HS-27A (cell line): ENCODE data around the gene MATR3.
A peak's percentile ranks its signal among the peaks of the same experiment; 100 is the strongest.
"Not testable (repeated sequence)": the region's sequence is repeated elsewhere in the genome, so short reads cannot be mapped to it uniquely, and the experiment has no call there.

Experiments
- DNase-seq: peaks from one replicate; pipeline ENCODE4 v3.0.0-alpha.2; 2012; ENCODE audit warnings: low read depth, missing footprints

MATR3 gene, protein sequence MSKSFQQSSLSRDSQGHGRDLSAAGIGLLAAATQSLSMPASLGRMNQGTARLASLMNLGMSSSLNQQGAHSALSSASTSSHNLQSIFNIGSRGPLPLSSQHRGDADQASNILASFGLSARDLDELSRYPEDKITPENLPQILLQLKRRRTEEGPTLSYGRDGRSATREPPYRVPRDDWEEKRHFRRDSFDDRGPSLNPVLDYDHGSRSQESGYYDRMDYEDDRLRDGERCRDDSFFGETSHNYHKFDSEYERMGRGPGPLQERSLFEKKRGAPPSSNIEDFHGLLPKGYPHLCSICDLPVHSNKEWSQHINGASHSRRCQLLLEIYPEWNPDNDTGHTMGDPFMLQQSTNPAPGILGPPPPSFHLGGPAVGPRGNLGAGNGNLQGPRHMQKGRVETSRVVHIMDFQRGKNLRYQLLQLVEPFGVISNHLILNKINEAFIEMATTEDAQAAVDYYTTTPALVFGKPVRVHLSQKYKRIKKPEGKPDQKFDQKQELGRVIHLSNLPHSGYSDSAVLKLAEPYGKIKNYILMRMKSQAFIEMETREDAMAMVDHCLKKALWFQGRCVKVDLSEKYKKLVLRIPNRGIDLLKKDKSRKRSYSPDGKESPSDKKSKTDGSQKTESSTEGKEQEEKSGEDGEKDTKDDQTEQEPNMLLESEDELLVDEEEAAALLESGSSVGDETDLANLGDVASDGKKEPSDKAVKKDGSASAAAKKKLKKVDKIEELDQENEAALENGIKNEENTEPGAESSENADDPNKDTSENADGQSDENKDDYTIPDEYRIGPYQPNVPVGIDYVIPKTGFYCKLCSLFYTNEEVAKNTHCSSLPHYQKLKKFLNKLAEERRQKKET

DNA sequence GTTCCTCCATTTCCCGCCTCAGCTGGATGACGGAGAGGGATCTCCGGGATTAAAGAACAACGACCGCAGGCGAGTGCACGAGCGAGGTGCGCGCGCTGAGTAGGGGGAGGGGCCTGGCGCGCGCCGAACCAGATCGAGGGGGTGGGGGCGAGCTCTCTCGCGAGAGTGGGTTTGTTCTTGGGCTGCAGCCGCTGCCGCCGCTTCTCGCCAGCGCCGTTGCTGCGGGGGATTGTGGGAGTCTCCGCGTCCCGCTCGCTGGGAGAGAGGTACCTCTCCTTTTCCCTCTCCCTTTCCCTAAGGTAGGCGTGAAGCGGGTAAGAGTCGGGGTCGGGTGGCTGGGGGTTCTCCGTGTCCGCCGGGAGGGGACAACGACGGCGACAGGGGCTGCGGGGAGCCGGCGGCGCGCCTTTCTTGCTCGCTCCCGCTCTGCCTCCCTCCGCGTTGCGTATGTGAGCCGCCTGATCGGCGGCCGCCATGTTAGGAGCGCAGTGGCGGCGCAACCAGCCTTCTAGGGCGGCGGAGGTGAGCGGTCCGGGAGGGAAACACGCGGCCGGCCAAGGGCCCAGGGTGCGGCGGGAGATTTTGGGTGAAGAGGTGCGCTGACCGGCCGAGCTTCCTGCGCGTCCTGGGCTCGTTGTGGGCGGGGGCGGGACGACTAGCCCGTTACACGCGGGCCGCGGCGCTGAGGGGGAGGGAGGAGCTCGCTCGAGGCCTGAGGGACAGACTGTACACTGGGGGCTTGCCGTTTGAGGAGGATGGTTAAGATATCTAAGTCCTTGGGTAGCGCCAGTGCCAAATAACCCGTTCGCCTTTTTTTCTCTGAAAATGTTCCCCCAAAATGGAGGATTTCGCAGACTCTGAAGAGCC, at the start of gene MATR3:
TSS of gene MATR3 (plus strand) at position 234 of the 867 bp plus-strand sequence. CDS start 13,676 bp downstream, outside the sequence.
- peak; percentile 69 for DNase-seq

DNA sequence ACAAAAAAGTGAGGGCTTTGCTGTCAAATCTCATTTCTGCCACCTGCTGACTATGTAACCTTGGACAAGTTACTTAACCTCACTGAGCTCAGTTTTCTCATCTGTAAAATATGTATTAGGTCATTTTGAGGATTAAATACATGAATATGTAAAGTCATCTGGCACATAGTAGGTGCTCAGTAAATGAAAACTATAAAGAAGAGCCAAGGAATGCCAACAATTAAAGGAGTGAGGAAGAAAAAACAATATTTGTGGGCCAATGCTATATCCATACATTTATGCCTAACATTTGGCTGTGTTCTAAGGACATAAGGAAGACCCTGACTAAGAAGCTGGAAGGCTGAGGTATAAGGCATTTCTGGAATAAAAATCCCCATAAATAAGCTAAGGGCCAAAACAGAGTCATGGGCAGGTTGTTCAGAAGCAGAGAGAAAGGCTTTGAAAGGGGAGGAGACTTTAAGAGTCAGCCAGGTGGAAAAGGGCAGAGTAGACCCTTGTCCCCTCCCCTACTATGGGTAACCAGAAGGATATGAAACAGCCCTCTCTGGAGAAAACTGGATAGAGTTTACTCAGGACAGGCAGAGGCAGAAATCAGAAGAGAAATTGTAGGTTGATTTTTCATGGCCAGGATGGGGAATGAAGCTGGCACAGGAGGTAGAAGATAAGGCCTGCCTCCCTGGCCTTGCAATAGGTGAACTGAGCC, 47.8 kb upstream of the MATR3 start:
- DNase-seq, result no peak

DNA sequence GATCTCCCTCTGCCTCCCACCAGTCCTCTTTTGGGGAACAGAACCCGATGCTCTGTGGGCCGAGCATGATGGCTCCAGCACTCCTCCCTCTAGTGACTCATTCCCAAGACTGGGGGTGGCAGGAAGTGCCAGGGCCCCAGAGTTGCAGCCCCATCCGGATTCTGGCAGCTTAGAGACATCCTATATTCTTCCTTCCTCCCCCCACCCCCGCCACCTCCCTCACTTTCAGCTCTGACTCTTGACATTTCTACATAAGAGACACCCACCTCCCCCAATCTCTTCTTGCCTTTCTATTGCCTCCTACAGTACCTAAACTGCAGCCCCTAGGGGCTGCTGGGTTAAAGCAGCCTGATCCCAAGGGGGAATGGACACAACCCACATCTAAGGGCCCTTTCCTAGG, 47.1 kb upstream of the MATR3 start:
- DNase-seq, result peak; percentile 27

DNA sequence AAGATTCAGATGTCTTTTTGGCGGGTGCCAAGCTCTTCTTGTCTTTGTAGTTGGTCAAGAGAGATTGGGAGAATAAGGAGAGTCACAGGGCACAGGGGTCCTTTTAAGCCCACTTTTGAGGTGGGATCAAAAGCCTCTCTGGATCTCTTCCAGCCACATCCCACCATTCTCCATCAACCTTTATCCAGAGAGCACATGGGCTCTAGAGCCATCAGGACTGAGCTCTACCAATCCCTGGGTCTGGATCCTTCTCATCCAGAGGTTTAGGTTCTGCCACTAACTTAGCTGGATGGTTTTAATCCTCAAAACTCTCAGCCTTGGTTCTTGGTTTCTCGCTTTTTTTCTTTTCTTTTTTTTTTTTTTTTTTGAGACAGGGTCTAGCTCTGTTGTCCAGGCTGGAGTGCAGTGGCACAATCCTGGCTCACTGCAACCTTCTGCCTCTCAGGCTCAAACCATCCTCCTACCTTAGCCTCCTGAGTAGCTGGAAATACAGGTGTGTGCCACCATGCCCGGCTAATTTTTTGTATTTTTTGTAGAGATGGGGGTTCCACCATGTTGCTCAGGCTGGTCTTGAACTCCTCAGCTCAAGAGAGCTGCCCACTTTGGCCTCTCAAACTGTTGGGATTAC, 44.6 kb upstream of the MATR3 start:
- DNase-seq, result no peak

DNA sequence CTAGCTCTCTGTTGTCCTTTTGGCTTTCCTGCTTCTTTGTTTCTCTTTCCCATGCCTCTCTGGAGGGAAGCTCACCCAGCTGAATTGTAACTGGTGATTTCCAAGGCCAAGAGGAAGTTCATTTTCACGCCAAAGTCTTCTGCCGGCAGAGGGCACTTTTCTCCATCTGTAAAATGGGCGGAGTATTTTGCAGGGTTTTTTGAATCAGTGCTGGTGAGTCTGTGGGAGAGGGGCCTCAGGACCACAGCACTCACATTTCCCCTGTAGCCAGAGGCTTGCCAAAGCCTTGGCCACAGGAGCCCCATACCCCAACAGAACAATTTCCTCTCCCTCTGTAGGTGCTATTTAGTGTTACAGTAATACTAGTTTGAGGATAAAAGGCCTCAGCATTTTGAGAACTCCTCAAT, 42.3 kb upstream of the MATR3 start:
- no peak for DNase-seq

DNA sequence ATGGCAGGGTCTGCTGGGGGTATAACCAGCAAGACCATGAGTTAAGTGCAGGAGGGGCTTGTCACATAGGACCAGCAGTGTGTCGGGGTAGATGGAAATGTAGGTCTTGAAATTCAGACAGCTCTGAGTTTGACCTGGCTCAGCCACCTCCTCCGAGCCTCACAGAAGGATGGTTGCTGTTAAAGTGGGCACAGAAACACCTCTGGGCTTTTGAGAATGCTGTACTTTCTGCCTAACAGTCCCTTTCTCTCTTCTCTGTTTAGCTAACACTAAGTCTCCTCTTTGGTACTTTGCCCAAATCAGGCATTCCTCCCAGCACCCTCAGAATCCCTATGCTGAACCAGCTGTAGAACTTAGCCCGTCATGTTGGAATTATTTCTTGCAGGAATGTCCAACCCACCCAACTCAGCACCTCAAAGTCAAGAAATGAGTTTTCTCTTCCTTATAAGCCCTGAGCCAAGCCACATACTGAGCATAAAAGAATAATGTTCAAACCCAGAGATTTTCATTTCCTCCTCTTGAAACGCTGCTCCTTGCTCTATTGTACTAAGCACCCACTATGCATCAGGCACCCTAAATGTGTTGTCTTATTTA, 41.7 kb upstream of the MATR3 start:
- no peak for DNase-seq

DNA sequence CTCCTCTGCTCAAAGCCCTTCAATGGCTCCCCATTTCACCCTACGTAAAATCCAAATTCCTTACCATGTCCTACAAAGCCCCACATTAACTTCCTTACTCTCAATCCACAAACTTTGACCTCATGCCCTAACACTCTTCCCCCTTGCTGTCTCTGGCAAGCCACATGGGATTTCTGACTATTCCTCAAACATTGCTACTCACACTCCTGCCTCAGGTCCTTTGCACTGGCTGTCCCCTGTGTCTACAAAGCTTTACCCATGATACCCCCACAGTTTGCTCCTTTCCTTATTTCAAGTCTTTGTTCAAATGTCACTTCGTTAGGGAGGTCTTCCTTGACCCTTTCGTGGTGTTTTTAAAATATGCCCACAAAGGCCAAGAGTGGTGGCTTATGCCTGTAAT, 40.4 kb upstream of the MATR3 start:
- DNase-seq, result no peak

DNA sequence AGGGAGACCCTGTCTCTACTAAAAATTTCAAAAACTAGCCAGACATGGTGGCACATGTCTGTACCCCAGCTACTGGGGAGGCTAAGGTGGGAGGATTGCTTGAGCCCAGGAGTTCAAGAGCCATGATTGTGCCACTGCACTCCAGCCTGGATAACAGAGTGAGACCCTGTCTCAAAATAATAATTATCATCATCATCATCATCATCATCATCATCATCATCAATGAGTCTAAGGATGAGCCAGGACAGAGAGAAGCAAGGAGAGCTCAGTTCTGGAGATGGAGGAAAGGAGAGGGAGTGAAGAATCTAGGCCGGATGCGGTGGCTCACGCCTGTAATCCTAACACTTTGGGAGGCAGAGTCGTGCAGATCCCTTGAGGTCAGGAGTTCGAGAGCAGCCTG, 36.7 kb upstream of the MATR3 start:
- no peak for DNase-seq

DNA sequence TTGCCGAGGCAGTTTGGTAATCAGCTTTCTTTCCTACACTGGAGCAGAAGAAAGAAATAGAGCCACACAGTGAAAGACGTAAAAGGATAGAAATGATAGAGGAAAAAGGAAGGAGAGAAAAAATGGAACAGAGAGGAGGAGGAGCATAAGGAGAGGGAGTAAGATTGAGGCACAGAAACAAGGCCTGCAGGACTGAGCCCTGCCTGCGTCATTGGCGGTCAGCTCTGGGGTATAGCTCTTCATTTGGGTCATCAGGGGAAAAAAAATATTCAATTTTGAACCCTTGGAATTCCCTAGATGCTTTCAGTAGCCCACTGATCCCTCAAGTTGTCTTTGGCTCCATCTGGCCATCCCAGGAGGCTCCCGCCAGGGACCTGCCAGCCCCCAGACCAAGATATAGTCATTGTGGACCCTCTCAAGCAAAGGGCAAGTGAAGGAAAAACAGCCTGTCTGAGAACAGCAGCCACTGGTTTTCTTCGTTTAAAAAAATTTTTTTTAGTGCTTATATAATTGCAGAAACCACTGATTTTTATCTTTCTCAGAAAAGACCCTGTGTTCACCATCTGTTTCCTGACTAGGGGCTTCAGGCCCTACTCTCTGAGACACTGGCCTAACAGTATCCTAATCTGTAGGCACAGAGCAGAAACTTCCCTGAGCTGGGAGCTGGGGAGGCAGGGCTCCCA, 31.3 kb upstream of the MATR3 start:
- DNase-seq, result no peak

DNA sequence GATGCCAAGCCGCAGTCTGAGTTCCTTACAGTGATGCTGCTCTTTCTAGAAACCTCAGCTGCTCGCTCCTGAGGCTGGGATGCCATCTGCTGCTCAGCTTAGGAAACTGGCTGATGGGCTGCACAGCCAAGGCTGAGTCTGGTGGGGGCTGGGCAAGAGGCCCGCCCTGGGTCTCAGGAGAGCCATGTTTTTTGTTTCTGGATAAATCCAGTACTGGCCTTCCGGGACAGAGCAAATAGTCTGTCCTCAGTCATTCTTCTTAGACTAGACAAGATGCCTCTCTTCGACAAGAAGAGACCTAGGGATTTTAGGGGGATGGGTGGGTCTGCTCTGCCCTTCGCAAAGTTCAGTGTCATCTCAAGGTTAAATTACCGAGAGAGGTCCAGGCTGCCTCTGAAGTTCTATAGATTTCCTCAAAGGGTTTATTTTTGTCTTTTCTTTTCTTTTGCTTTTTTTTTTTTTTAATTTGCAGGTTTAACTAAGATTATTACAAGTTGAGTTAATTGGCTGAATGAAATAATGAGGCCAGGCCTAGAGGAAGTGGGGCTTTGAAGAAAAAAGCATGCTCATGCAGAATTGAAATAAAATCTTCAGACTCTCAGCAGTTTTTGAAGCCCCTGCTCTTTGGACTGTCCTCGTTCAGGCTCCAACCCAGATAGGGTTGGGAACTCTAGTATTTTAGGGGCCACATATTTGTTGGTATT, 30.6 kb upstream of the MATR3 start:
- DNase-seq, result peak; percentile 33

DNA sequence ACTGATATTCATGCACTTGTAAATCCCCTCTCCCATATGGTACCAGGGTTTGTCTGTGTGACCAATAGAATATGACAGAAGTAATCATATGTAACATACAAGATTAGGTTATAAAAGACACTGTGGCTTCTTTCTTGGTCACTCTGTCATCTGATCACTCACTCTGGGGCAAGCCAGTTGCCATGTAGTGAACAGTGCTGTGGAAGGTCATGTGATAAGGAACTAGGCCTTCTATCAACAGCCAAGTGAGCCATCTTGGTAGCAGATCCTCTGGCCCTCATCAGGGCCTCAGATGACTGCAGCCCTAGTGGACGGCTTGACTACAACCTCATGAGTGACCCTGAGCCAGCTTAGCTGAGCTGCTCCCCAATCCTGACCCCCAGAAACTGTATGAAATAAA, 30.0 kb upstream of the MATR3 start:
- no peak for DNase-seq

DNA sequence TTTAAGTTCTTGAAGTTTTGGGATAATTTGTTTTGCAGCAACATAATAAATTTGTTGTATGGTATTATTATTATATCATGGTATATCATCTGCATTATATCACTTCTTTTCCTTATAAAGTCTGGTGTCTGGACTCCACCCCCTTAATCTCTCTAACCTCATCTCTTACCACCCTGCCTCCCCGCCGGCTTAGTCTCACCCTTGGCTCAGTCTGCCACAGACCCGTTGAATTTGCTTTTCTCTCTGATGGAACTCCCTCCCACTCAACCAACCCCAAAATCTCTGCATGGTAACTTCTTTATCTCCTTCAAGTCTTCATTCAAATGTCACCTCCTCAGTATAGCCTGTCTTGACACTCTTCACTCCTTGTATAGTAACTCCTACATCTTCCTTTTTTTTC, 29.6 kb upstream of the MATR3 start:
- no peak for DNase-seq

DNA sequence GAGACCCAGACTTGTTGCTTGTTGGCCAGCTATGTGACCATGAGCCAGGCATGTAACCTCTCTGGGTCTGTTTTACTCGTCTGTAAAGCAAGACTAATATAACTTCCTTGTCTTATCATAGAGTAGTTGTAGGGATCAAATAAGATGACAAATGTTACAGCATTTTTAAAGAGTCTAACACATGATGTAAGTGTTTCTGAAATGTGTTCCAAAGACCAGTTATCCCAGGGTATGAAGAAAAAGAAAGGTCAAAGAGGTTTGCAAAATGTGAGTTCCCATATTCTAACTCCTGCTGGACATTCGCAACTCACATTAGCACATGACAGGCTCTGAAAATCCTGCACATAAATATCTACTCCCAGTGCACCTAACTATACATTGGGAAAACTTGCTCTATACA, 28.5 kb upstream of the MATR3 start:
- DNase-seq, result no peak

DNA sequence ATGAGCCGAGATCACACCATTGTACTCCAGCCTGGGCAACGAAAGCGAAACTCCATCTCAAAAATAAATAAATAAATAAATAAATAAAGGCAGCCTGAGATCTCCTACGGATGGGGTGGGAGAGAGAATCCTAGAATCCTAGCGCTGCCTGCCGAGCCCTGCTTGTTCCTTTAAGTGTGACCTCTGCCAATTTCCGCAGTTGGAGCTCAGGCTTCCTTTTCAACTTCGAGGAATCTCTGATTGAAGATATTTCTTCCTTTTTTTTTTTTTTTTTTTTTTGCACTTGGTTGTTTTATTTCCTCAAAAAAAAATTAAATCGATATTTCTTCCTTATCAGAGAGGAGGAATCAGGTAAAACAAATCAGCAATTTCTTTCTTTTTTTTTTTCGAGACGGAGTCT, 27.3 kb upstream of the MATR3 start:
- no peak for DNase-seq

DNA sequence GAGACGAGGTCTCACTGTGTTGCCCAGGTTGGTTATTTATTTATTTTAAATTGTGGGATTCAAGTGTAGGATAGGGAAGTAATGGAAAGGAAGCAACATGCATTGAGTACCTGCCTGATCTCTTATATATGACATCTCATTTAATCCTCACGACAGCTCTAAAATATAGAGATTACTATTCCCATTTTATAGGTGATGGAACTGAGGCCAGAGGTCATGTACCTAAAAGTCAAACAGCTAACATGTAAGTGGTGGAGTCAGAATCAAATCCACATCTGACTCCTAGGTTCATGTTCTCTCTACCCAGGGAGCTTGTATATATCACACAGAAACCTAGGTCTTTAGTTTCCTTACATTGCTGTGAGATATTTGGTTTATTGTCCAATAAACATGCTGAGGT, 26.1 kb upstream of the MATR3 start:
- DNase-seq, result no peak

DNA sequence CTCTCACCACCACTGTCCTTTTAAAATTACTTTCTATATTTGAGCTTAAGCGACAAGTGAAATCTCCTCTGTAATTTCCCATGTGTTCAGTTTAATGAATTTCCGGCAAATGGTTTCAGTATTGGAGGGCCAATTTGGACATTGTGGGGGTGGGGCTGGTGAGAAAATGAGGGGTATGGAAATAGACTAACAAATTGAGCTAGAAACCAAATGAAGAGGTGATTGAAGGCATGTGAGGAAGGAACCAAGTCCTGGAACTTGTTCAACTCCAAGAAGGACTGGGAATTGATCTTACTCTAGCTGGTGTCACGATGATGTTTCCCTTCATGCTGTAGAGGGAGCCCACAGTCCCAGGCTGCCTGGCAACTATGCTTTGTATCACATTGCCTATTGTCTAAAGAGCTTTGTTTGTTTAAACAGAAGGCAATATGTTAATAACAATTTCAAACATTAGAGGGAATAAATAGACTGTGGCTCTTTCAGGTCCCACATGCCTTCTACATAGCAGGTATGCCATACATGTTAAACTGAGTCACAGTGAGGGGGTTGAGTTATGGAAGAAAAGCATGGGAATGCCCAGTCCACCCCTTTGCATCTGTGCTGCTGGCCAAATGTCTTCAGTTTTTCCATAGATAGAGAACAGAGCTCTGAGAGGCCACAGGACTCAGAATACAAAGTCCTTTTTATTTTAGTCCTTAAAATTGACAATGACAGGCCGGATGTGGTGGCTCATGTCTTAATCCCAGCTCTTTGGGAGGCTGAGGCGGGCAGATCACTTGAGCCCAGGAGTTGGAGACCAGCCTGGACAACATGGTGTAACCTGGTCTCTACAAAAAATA, 25.0 kb upstream of the MATR3 start:
- DNase-seq, result no peak

DNA sequence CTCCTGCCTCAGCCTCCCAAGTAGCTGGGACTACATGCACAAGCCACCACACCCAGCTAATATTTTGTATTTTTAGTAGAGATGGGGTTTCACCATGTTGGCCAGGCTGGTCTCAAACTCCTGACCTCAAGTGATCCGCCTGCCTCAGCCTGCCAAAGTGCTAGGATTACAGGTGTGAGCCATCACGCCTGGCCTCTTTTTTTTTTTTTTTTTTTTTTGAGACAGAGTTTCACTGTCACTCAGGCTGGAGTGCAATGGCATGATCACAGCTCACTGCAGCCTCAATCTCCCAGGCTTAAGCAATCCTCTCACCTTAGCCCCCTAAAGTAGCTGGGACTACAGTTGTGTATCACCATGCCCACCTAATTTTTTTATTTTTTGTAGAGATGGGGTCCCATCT, 22.8 kb upstream of the MATR3 start:
- DNase-seq, result not testable (repeated sequence)

DNA sequence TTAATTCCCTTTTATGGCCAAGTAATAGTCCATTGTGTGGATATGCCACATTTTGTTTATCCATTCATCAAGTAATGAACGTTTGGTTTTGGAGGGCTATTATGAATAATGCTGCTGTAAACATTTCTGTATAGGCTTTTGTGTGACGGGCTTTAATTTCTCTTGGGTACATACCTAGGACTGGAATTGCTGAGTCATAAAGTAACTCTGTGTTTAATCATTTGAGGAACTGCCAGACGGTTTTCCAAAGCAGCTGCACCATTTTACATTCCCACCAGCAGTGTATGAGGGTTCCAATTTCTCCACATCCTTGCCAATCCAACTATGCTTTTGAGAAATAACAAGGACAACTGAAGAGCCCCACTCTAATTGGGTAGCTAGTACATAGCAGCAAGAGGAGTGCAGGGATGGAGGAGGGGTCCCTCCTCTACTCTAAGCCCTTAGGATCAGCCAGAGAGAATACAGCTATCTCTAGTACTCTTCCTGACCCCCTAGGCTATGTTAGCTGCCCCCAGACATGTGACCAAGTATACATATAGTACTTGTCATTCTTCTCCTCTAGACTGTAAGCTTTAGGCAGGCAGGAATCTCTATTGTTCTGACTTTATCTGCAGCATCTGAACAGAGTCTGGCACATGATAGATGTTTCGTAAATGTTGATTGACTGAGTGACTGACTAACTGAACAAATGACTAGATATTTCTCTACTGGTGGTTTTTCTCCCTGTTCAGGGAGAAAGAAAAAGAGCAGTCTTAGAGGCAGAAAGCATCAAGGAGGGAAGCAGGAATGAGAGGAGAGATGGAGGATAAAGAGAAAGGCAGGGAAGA, 22.1 kb upstream of the MATR3 start:
- DNase-seq, result no peak
